Panc1 (cell line): ENCODE data around the gene STEAP1B. TPM values are rescaled to one million over a fixed set of nuclear protein-coding genes. Genes with fewer than 3 reads are reported as not detected.

Experiments
- ATAC-seq: fragments of 200-7000 bp; cut with Tn5 transposase; 2 replicates; pipeline ENCODE4 v1.9.1; 2020; ENCODE audit warnings: mild to moderate bottlenecking, moderate library complexity
- BruUV-seq: library from RNA; stranded (reverse); fragments of 400-500 nt; replicated peaks from 2 replicates; lab custom pipeline; 2021; lab: Mats Ljungman, UMichigan
- CTCF ChIA-PET: fragments of 300-600 bp; sonication (Branson Sonifier 250); formaldehyde crosslinking; loops from one replicate; lab custom pipeline; 2022; ENCODE audit warnings: antibody characterized with exemption; lab: Charles Lee
- POLR2A ChIA-PET: fragments of 300-600 bp; sonication (Branson Sonifier 250); formaldehyde crosslinking; loops from one replicate; lab custom pipeline; 2022; ENCODE audit warnings: antibody characterized with exemption; lab: Charles Lee
- DNase-seq: peaks from one replicate; pipeline ENCODE4 v3.0.0-alpha.2; 2010; ENCODE audit warnings: low read depth, low spot score
- H3K27ac ChIP-seq: 2 replicates; pipeline ENCODE4 v1.5.1; 2011; ENCODE audit warnings: mild to moderate bottlenecking, low read length, inconsistent platforms
- H3K27me3 ChIP-seq: fragments of 200-500 bp; sonication (Bioruptor generic); 2 replicates; pipeline ENCODE4 v1.6.0; 2014; ENCODE audit warnings: low read length, inconsistent platforms; ENCODE audit not compliant: control insufficient read depth, insufficient read depth
- H3K36me3 ChIP-seq: fragments of 200-500 bp; sonication (Bioruptor generic); 2 replicates; pipeline ENCODE4 v1.5.1; 2014; ENCODE audit warnings: inconsistent platforms, mild to moderate bottlenecking, low read length, moderate library complexity; ENCODE audit not compliant: control insufficient read depth, insufficient read depth
- H3K4me1 ChIP-seq: 2 replicates; pipeline ENCODE4 v1.5.1; 2011; ENCODE audit warnings: inconsistent platforms, mild to moderate bottlenecking, low read length, moderate library complexity; ENCODE audit not compliant: control insufficient read depth, insufficient read depth
- H3K4me3 ChIP-seq, 2 experiments: 2 replicates each; pipeline ENCODE4 v1.5.1; 2011 to 2012; ENCODE audit warnings: low read depth in 2 of 2, low read length in 2 of 2, mild to moderate bottlenecking in 2 of 2, inconsistent platforms in 1 of 2, moderate library complexity in 1 of 2
- H3K9me3 ChIP-seq: fragments of 200-500 bp; sonication (Bioruptor generic); 2 replicates; pipeline ENCODE4 v1.5.1; 2014; ENCODE audit warnings: low read depth, mild to moderate bottlenecking, inconsistent platforms, low read length, moderate library complexity; ENCODE audit not compliant: control insufficient read depth, insufficient read depth
- CTCF ChIP-seq: fragments of 450-650 bp; IDR thresholded peaks from 2 replicates; pipeline ENCODE4 v1.5.1; 2017; ENCODE audit warnings: mild to moderate bottlenecking
- POLR2AphosphoS5 ChIP-seq: IDR thresholded peaks from 2 replicates; pipeline ENCODE4 v1.6.1; 2012; ENCODE audit warnings: mild to moderate bottlenecking, low read depth, low read length, moderate library complexity
- REST ChIP-seq, 2 experiments: IDR thresholded peaks; 2 replicates each; pipeline ENCODE4 v1.6.1; 2011 to 2012; ENCODE audit warnings: low read depth in 2 of 2, control low read depth in 1 of 2, low read length in 1 of 2, mild to moderate bottlenecking in 1 of 2, moderate library complexity in 1 of 2; ENCODE audit not compliant: insufficient read depth in 1 of 2
- SIN3A ChIP-seq: IDR thresholded peaks from 2 replicates; pipeline ENCODE4 v1.6.1; 2012; ENCODE audit warnings: low read depth, mild to moderate bottlenecking, low read length, moderate library complexity, borderline replicate concordance; ENCODE audit not compliant: insufficient read depth
- TCF7L2 ChIP-seq: IDR thresholded peaks from 2 replicates; pipeline ENCODE4 v1.6.1; 2011; ENCODE audit warnings: mild to moderate bottlenecking, low read depth, low read length, inconsistent platforms
- in situ Hi-C: cut with HindIII; loops from 2 replicates; pipeline ENCODE4 v1.10.0; 2016; ENCODE audit warnings: low sequenced_read_pairs, low pct_unique_long_range_greater_than_20kb
- intact Hi-C: fragments of 100-400 bp; cut with micrococcal nuclease; formaldehyde crosslinking; loops from one replicate; pipeline ENCODE4 v1.10.0; 2022; ENCODE audit not compliant: unreplicated experiment
- total RNA-seq: library from RNA; stranded (reverse); gene quantifications from one replicate; pipeline ENCODE4 v1.2.1, GENCODE V29; 2021; ENCODE audit not compliant: unreplicated experiment

The STEAP1B gene
- total RNA-seq, 1 experiment from 2014 or later = 3.3 TPM

- in situ Hi-C loops (no loop called here), intact Hi-C loops (no loop called here)
- no peaks in the 10 kb centered on the region; the same call in 1 of the 2 replicates for H3K4me1 ChIP-seq
- BruUV-seq = no TSS peak
- ATAC-seq (no peak), DNase-seq (no peak)
- CTCF ChIA-PET = no interaction called here
- POLR2A ChIA-PET = no interaction called here
- no peak overlapping the region for H3K27ac ChIP-seq
- no peaks in the 10 kb centered on the region for H3K9me3 ChIP-seq
- TF ChIP-seq SIN3A = no peak
- TF ChIP-seq POLR2AphosphoS5 = no peak
- TF ChIP-seq TCF7L2 = no peak
- no peak for TF ChIP-seq REST (IDR thresholded peaks at IDR 0.05; ENCODE audit: insufficient read depth in 1 of 2, low read depth in 2 of 2, low read length in 1 of 2)
- TF ChIP-seq CTCF = no peak
- no peaks in the 10 kb centered on the region for H3K36me3 ChIP-seq
- no peak overlapping the region for H3K4me3 ChIP-seq
- H3K27me3 ChIP-seq = peaks cover 46% of the 10 kb centered on the region
These were observed 48.3 kb upstream of the STEAP1B start for GRCh38 chr7:22548313-22548712.

- ATAC-seq (no peak), DNase-seq (no peak)
- intact Hi-C loops = no loop called here
- ChIA-PET CTCF (no interaction called here), POLR2A (no interaction called here)
- H3K4me1 ChIP-seq = no peaks in the 10 kb centered on the region; the same call in 1 of the 2 replicates
- peaks cover 44% of the 10 kb centered on the region for H3K27me3 ChIP-seq
- in situ Hi-C loops = no loop called here
- BruUV-seq = no TSS peak
- no peaks in the 10 kb centered on the region for H3K36me3 ChIP-seq
- H3K4me3 ChIP-seq = no peak overlapping the region
- no peak overlapping the region for H3K27ac ChIP-seq
- TF ChIP-seq TCF7L2 (no peak), POLR2AphosphoS5 (no peak), CTCF (no peak), REST (IDR thresholded peaks at IDR 0.05; ENCODE audit: insufficient read depth in 1 of 2, low read depth in 2 of 2, low read length in 1 of 2) (no peak), SIN3A (no peak)
- H3K9me3 ChIP-seq = no peaks in the 10 kb centered on the region
These were observed 46.8 kb upstream of the STEAP1B start for GRCh38 chr7:22546769-22547168.
